ENCODE measurements around the gene FNBP1. TPM values are rescaled to one million over a fixed set of nuclear protein-coding genes. Genes with fewer than 3 reads are reported as not detected.

Gene FNBP1
- total RNA-seq, 1 experiment from 2014 or later = 30.8 TPM

DNA sequence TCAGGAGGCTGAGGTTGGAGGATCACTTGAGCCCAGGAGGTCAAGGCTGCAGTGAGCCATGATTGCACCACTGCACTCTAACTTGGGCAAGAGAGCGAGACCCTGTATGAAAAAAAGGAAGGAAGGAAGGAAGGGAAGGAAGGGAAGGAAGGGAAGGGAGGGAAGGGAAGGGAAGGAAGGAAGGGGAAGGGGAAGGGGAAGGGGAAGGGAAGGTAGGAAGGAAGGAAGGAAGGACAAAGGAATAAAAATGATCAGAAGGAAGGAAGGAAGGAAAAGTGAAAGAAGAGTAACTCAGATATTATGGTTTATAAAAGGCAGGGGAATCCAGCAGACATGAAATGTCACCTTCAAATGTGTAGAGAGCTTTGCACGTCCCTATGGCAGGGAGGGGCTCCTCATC lies 143.4 kb downstream of the FNBP1 start:
- H3K27ac ChIP-seq (ENCODE audit: low read length) = no peak overlapping the region
- TF ChIP-seq EZH2phosphoT487 (IDR thresholded peaks at IDR 0.05; ENCODE audit: borderline replicate concordance, low read length) = no peak
- TF ChIP-seq EZH2 (IDR thresholded peaks at IDR 0.05; ENCODE audit: low read length, unreplicated experiment) = no peak
- TF ChIP-seq, protein P1, sequence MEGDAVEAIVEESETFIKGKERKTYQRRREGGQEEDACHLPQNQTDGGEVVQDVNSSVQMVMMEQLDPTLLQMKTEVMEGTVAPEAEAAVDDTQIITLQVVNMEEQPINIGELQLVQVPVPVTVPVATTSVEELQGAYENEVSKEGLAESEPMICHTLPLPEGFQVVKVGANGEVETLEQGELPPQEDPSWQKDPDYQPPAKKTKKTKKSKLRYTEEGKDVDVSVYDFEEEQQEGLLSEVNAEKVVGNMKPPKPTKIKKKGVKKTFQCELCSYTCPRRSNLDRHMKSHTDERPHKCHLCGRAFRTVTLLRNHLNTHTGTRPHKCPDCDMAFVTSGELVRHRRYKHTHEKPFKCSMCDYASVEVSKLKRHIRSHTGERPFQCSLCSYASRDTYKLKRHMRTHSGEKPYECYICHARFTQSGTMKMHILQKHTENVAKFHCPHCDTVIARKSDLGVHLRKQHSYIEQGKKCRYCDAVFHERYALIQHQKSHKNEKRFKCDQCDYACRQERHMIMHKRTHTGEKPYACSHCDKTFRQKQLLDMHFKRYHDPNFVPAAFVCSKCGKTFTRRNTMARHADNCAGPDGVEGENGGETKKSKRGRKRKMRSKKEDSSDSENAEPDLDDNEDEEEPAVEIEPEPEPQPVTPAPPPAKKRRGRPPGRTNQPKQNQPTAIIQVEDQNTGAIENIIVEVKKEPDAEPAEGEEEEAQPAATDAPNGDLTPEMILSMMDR (conservative IDR thresholded peaks at IDR 0.05; ENCODE audit: low read depth, low read length) = no peak
- H3F3A ChIP-seq (ENCODE audit: low read length, unreplicated experiment) = no peaks in the 10 kb centered on the region
- no peak for ATAC-seq
- ChIA-PET CTCF (no interaction called here), POLR2A (ENCODE audit: unreplicated experiment) (no interaction called here)
- no peaks in the 10 kb centered on the region for H3K27me3 ChIP-seq (ENCODE audit: low read length)
- no peak for DNase-seq
- no peak overlapping the region for H3K4me3 ChIP-seq (ENCODE audit: low read length)
- H4K20me1 ChIP-seq (ENCODE audit: low read length) = no peaks in the 10 kb centered on the region
- BruUV-seq (replicated peaks) = no TSS peak
- H3K9ac ChIP-seq (ENCODE audit: low read length) = no peak overlapping the region
- intact Hi-C loops (cut with micrococcal nuclease) = no loop called here
- H3K36me3 ChIP-seq (ENCODE audit: low read depth, low read length) = peaks cover 8% of the 10 kb centered on the region; the same call in 1 of the 2 replicates
- no peak overlapping the region for H3K4me2 ChIP-seq (ENCODE audit: low read length)
- no peaks in the 10 kb centered on the region for H3K79me2 ChIP-seq (ENCODE audit: low read length)
- H3K9me3 ChIP-seq (ENCODE audit: low read length) = no peaks in the 10 kb centered on the region
- H3K9me2 ChIP-seq (replicated peaks; ENCODE audit: low read length) = no peaks in the 10 kb centered on the region
- H3K4me1 ChIP-seq (ENCODE audit: insufficient read depth, low read length) = no peaks in the 10 kb centered on the region
- H2AFZ ChIP-seq (ENCODE audit: low read length) = no peak overlapping the region

DNA sequence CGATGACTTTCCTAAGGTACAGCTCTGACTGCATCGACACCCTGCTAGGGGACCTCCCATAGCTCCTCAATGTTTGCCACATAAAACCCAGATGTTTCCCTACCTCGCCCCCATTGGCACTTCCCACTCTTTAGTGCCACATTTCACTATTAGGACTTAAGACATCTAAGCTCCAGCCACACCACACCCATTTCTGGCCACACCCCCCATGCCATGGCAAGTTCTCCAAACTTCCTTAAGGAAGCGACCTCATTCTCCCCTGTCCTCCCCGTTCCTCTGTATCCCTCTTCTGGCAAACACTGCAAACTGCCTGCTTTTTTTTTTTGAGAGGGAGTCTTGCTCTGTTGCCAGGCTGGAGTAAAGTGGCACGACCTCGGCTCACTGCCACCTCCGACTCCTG lies 144.8 kb downstream of the FNBP1 start:
- BruUV-seq (replicated peaks) = no TSS peak
- CTCF ChIA-PET = no interaction called here

DNA sequence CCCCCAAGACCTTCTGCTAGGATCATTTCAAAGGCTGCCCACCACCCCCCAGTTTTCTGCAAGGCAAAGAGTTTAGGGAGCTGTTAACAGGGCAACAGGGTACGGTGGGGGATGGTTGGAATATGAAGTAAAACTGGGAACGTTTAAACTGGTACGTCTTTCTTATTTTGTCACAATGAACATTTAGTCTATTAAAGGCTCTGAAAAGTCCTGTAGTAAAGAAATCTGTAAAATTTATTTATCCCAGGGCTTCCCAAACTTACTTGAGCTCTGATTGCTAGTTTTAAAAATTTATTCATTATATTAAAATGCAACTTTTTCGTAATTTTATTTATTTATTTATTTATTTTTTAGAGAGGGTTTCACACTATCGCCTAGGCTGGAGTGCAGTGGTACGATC lies 145.7 kb downstream of the FNBP1 start:
- Histone ChIP-seq H4K20me1 (ENCODE audit: low read length) (no peaks in the 10 kb centered on the region), H3F3A (ENCODE audit: low read length, unreplicated experiment) (no peaks in the 10 kb centered on the region), H3K9ac (ENCODE audit: low read length) (no peak overlapping the region), H3K9me3 (ENCODE audit: low read length) (no peaks in the 10 kb centered on the region), H3K79me2 (ENCODE audit: low read length) (no peaks in the 10 kb centered on the region), H2AFZ (ENCODE audit: low read length) (no peak overlapping the region), H3K27ac (ENCODE audit: low read length) (no peak overlapping the region), H3K36me3 (ENCODE audit: low read depth, low read length) (peaks cover 8% of the 10 kb centered on the region; the same call in 1 of the 2 replicates), H3K4me2 (ENCODE audit: low read length) (no peak overlapping the region), H3K4me1 (ENCODE audit: insufficient read depth, low read length) (no peaks in the 10 kb centered on the region), H3K4me3 (ENCODE audit: low read length) (no peak overlapping the region), H3K9me2 (replicated peaks; ENCODE audit: low read length) (no peaks in the 10 kb centered on the region), H3K27me3 (ENCODE audit: low read length) (no peaks in the 10 kb centered on the region)
- no peak for TF ChIP-seq EZH2 (IDR thresholded peaks at IDR 0.05; ENCODE audit: low read length, unreplicated experiment)
- no peak for TF ChIP-seq EZH2phosphoT487 (IDR thresholded peaks at IDR 0.05; ENCODE audit: borderline replicate concordance, low read length)
- TF ChIP-seq, protein P1 (conservative IDR thresholded peaks at IDR 0.05; ENCODE audit: low read depth, low read length) = no peak
- no peak for DNase-seq
- BruUV-seq (replicated peaks) = no TSS peak
- intact Hi-C loops (cut with micrococcal nuclease) = no loop called here
- ATAC-seq = no peak
- POLR2A ChIA-PET (ENCODE audit: unreplicated experiment) = no interaction called here
- CTCF ChIA-PET = no interaction called here

More for the DNA sequence above, 144.8 kb downstream of the FNBP1 start:
- no peaks in the 10 kb centered on the region for H3K9me2 ChIP-seq (replicated peaks; ENCODE audit: low read length)
- TF ChIP-seq, protein P1 (conservative IDR thresholded peaks at IDR 0.05; ENCODE audit: low read depth, low read length) = 0 out of 2 replicates have a peak, but pooled peaks have one; percentile 12
- no peak for TF ChIP-seq EZH2 (IDR thresholded peaks at IDR 0.05; ENCODE audit: low read length, unreplicated experiment)
- no peak for TF ChIP-seq EZH2phosphoT487 (IDR thresholded peaks at IDR 0.05; ENCODE audit: borderline replicate concordance, low read length)
- intact Hi-C loops (cut with micrococcal nuclease) = no loop called here
- no peaks in the 10 kb centered on the region for H3K27me3 ChIP-seq (ENCODE audit: low read length)
- no peak overlapping the region for H3K9ac ChIP-seq (ENCODE audit: low read length)
- H3F3A ChIP-seq (ENCODE audit: low read length, unreplicated experiment) = no peaks in the 10 kb centered on the region
- no peaks in the 10 kb centered on the region for H3K9me3 ChIP-seq (ENCODE audit: low read length)
- DNase-seq (peak; percentile 14), ATAC-seq (0 out of 2 replicates have a peak, but pooled peaks have one; percentile 20)
- H3K27ac ChIP-seq (ENCODE audit: low read length) = no peak overlapping the region
- H3K4me1 ChIP-seq (ENCODE audit: insufficient read depth, low read length) = no peaks in the 10 kb centered on the region
- H3K4me3 ChIP-seq (ENCODE audit: low read length) = no peak overlapping the region
- POLR2A ChIA-PET (ENCODE audit: unreplicated experiment) = no interaction called here
- no peaks in the 10 kb centered on the region for H3K79me2 ChIP-seq (ENCODE audit: low read length)
- no peak overlapping the region for H2AFZ ChIP-seq (ENCODE audit: low read length)
- H4K20me1 ChIP-seq (ENCODE audit: low read length) = no peaks in the 10 kb centered on the region
- H3K36me3 ChIP-seq (ENCODE audit: low read depth, low read length) = peaks cover 8% of the 10 kb centered on the region; the same call in 1 of the 2 replicates
- no peak overlapping the region for H3K4me2 ChIP-seq (ENCODE audit: low read length)
